HEK293 (cell line): ENCODE results near the gene NTN4.

ENCODE experiments used
- CTCF ChIA-PET: fragments of 350-600 bp; formaldehyde crosslinking; extraction: SDS; loops from one replicate; lab custom pipeline; 2021; ENCODE audit warnings: antibody characterized with exemption; lab: Yijun Ruan, JAX
- POLR2A ChIA-PET: fragments of 300-600 bp; formaldehyde crosslinking; extraction: SDS; loops from one replicate; lab custom pipeline; 2020; ENCODE audit warnings: antibody characterized with exemption, inconsistent platforms; lab: Yijun Ruan, JAX
- H3K27ac ChIP-seq: fragments of 200-500 bp; sonication (Bioruptor generic); 2 replicates; pipeline ENCODE4 v1.5.1; 2014; ENCODE audit warnings: low read depth, low read length, control low read depth, inconsistent platforms; ENCODE audit errors: extremely low read depth
- H3K36me3 ChIP-seq, 2 experiments: fragments of 200-500 bp in 1 of 2; sonication (Bioruptor generic) in 1 of 2; 1 replicate in 1 of 2; 2 replicates in 1 of 2; pipeline ENCODE4 v1.5.1; 2014 to 2017; ENCODE audit warnings: inconsistent platforms in 2 of 2, low read length in 2 of 2; ENCODE audit not compliant: control insufficient read depth in 2 of 2, insufficient read depth in 1 of 2
- H3K4me1 ChIP-seq: fragments of 200-500 bp; sonication (Bioruptor generic); 2 replicates; pipeline ENCODE4 v1.5.1; 2014; ENCODE audit warnings: mild to moderate bottlenecking, low read length, inconsistent platforms; ENCODE audit not compliant: control insufficient read depth, insufficient read depth
- H3K4me3 ChIP-seq: 2 replicates; pipeline ENCODE4 v1.5.1; 2011; ENCODE audit warnings: low read depth, mild to moderate bottlenecking, control low read depth, low read length, moderate library complexity
- H3K9me3 ChIP-seq: fragments of 200-500 bp; sonication (Bioruptor generic); 2 replicates; pipeline ENCODE4 v1.5.1; 2014; ENCODE audit warnings: low read depth, low read length, inconsistent platforms; ENCODE audit not compliant: control insufficient read depth, insufficient read depth
- EGR2 ChIP-seq: fragments of 450-650 bp; formaldehyde crosslinking; IDR thresholded peaks from 2 replicates; pipeline ENCODE4 v1.5.1; 2016; ENCODE audit warnings: low read depth, missing biosample characterization, missing genetic modification characterization
- GLI4 ChIP-seq: fragments of 450-650 bp; formaldehyde crosslinking; IDR thresholded peaks from 2 replicates; pipeline ENCODE4 v1.5.1; 2016; ENCODE audit warnings: missing biosample characterization, missing genetic modification characterization
- GLIS1 ChIP-seq: fragments of 450-650 bp; formaldehyde crosslinking; IDR thresholded peaks from 2 replicates; pipeline ENCODE4 v1.5.1; 2016; ENCODE audit warnings: missing biosample characterization, missing genetic modification characterization
- MZF1 ChIP-seq: fragments of 450-650 bp; formaldehyde crosslinking; IDR thresholded peaks from 2 replicates; pipeline ENCODE4 v1.5.1; 2017; ENCODE audit warnings: missing biosample characterization, missing genetic modification characterization, borderline replicate concordance
- PRDM4 ChIP-seq: fragments of 450-650 bp; formaldehyde crosslinking; IDR thresholded peaks from 2 replicates; pipeline ENCODE4 v1.5.1; 2017; ENCODE audit warnings: missing biosample characterization, missing genetic modification characterization
- RBAK ChIP-seq: fragments of 450-650 bp; formaldehyde crosslinking; IDR thresholded peaks from 2 replicates; pipeline ENCODE4 v1.5.1; 2016; ENCODE audit warnings: missing biosample characterization, missing genetic modification characterization
- SP3 ChIP-seq: fragments of 450-650 bp; formaldehyde crosslinking; IDR thresholded peaks from 2 replicates; pipeline ENCODE4 v1.5.1; 2016; ENCODE audit warnings: missing biosample characterization, missing genetic modification characterization
- TRIM28 ChIP-seq: IDR thresholded peaks from 2 replicates; pipeline ENCODE4 v1.6.1; 2011; ENCODE audit warnings: low read length, control low read depth, borderline replicate concordance
- ZNF133 ChIP-seq: fragments of 450-650 bp; formaldehyde crosslinking; IDR thresholded peaks from 2 replicates; pipeline ENCODE4 v1.5.1; 2016; ENCODE audit warnings: missing biosample characterization, missing genetic modification characterization
- ZNF148 ChIP-seq: fragments of 450-650 bp; formaldehyde crosslinking; IDR thresholded peaks from 2 replicates; pipeline ENCODE4 v1.5.0; 2017; ENCODE audit warnings: missing biosample characterization, missing genetic modification characterization, borderline replicate concordance
- ZNF202 ChIP-seq: fragments of 450-650 bp; formaldehyde crosslinking; IDR thresholded peaks from 2 replicates; pipeline ENCODE4 v1.5.1; 2016; ENCODE audit warnings: missing biosample characterization, missing genetic modification characterization, borderline replicate concordance
- ZNF221 ChIP-seq: fragments of 450-650 bp; formaldehyde crosslinking; IDR thresholded peaks from 2 replicates; pipeline ENCODE4 v1.5.1; 2017; ENCODE audit warnings: missing biosample characterization, missing genetic modification characterization, borderline replicate concordance
- ZNF510 ChIP-seq: fragments of 450-650 bp; formaldehyde crosslinking; IDR thresholded peaks from 2 replicates; pipeline ENCODE4 v1.5.1; 2018; ENCODE audit warnings: mild to moderate bottlenecking, missing genetic modification characterization, missing biosample characterization; ENCODE audit not compliant: insufficient replicate concordance
- ZNF518A ChIP-seq: fragments of 450-650 bp; formaldehyde crosslinking; conservative IDR thresholded peaks from 2 replicates; pipeline ENCODE4 v1.5.1; 2016; ENCODE audit warnings: low read depth, missing biosample characterization, missing genetic modification characterization
- ZNF521 ChIP-seq: fragments of 450-650 bp; formaldehyde crosslinking; IDR thresholded peaks from 2 replicates; pipeline ENCODE4 v1.5.1; 2017; ENCODE audit warnings: missing biosample characterization, mild to moderate bottlenecking, missing genetic modification characterization
- ZNF660 ChIP-seq: fragments of 450-650 bp; IDR thresholded peaks from 2 replicates; pipeline ENCODE4 v1.5.1; 2018; ENCODE audit warnings: missing biosample characterization, mild to moderate bottlenecking, missing genetic modification characterization
- ZNF830 ChIP-seq: fragments of 450-650 bp; IDR thresholded peaks from 2 replicates; pipeline ENCODE4 v1.5.0; 2018; ENCODE audit warnings: missing biosample characterization, missing genetic modification characterization, low read depth, mild to moderate bottlenecking, moderate library complexity
- TF ChIP-seq, protein P1 (sequence below): fragments of 450-650 bp; formaldehyde crosslinking; IDR thresholded peaks from 2 replicates; pipeline ENCODE4 v1.5.1; 2016; ENCODE audit warnings: missing biosample characterization, missing genetic modification characterization
- TF ChIP-seq, protein P2 (sequence below): fragments of 450-650 bp; formaldehyde crosslinking; IDR thresholded peaks from 2 replicates; pipeline ENCODE4 v1.5.1; 2016; ENCODE audit warnings: missing biosample characterization, missing genetic modification characterization

NTN4 gene

GRCh38 chr12:95625012-95625411 lies 165.6 kb downstream of the NTN4 start:
- Histone ChIP-seq H3K27ac (no peak overlapping the region), H3K36me3 (no peaks in the 10 kb centered on the region), H3K4me1 (no peaks in the 10 kb centered on the region; the same call in 1 of the 2 replicates)
- POLR2A ChIA-PET: no interaction called here
- TF ChIP-seq ZNF133 (tag by site-specific recombination) (no peak), PRDM4 (tag by site-specific recombination) (no peak), ZNF830 (tag by site-specific recombination) (no peak), ZNF521 (tag by site-specific recombination) (no peak), EGR2 (tag by site-specific recombination) (no peak), ZNF221 (no peak), RBAK (tag by site-specific recombination) (no peak), ZNF148 (tag by site-specific recombination) (no peak), MZF1 (no peak), SP3 (tag by site-specific recombination) (no peak), GLI4 (tag by site-specific recombination) (no peak), ZNF660 (no peak), GLIS1 (tag by site-specific recombination) (no peak), TRIM28 (no peak), ZNF510 (no peak), ZNF518A (tag by site-specific recombination) (no peak), ZNF202 (no peak)
- TF ChIP-seq, protein P1, sequence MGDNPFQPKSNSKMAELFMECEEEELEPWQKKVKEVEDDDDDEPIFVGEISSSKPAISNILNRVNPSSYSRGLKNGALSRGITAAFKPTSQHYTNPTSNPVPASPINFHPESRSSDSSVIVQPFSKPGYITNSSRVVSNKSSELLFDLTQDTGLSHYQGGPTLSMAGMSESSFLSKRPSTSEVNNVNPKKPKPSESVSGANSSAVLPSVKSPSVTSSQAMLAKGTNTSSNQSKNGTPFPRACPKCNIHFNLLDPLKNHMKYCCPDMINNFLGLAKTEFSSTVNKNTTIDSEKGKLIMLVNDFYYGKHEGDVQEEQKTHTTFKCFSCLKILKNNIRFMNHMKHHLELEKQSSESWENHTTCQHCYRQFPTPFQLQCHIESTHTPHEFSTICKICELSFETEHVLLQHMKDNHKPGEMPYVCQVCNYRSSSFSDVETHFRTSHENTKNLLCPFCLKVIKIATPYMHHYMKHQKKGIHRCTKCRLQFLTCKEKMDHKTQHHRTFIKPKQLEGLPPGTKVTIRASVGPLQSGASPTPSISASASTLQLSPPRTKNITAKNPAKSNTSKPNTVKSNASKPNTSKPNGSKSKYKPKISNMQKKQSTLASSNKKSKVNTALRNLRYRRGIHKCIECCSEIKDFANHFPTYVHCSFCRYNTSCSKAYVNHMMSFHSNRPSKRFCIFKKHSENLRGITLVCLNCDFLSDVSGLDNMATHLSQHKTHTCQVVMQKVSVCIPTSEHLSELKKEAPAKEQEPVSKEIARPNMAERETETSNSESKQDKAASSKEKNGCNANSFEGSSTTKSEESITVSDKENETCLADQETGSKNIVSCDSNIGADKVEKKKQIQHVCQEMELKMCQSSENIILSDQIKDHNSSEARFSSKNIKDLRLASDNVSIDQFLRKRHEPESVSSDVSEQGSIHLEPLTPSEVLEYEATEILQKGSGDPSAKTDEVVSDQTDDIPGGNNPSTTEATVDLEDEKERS (tag by site-specific recombination): no peak
- TF ChIP-seq, protein P2, sequence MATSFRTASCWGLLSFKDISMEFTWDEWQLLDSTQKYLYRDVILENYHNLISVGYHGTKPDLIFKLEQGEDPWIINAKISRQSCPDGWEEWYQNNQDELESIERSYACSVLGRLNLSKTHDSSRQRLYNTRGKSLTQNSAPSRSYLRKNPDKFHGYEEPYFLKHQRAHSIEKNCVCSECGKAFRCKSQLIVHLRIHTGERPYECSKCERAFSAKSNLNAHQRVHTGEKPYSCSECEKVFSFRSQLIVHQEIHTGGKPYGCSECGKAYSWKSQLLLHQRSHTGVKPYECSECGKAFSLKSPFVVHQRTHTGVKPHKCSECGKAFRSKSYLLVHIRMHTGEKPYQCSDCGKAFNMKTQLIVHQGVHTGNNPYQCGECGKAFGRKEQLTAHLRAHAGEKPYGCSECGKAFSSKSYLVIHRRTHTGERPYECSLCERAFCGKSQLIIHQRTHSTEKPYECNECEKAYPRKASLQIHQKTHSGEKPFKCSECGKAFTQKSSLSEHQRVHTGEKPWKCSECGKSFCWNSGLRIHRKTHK: no peak
- TF ChIP-seq, all 188 proteins: peak for 0
- CTCF ChIA-PET: interaction anchor here (1.0 to 2.4 kb wide), 3 partner anchors 10 to 188 kb away, joined by 3 to 8 read pairs (median 3); no protein-coding TSS in a partner anchor
- H3K9me3 ChIP-seq: no peaks in the 10 kb centered on the region
- H3K4me3 ChIP-seq: no peak overlapping the region
